Measurements from ENCODE around the gene FGF16.

FGF16 gene

DNA sequence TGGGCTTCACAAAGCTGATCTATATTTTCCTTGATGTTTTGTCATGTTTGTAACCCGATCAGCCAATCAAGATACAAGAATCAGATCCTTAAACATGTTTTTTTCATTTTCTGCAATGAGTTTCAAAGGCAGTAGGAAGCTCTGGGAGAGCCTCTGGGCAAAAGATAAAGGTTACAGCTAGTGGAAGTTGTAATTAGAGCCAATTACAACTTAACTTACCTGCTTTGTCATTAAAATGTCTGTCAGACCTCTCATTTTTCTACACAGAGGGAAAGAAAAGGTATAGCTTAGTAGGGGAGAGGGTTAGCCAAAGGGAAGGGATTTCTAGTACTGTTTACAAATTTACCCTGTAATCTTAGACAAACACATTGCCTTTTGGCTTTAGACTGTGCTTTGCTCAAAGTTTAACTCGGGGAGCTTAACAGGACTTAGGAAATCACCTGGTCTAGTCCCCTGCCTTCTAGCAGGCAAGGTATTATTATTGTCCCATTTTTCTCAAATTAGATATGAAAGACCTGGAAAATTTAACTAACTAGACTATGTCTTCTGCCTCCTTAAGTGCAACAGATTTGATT is 55.8 kb downstream of the FGF16 start:
- H3K27ac ChIP-seq (ENCODE audit: insufficient read depth, low read depth, low read length, poor library complexity, severe bottlenecking), result no peak overlapping the region
- peaks cover under 1% of the 10 kb centered on the region for H3K36me3 ChIP-seq (ENCODE audit: control insufficient read depth, insufficient read depth, low read length)
- 55% methylated on average over 1 of the region's 2 CpGs; no CpG with 5 or more reads in 1 of the 2 experiments for WGBS, 2 experiments
- no peak overlapping the region for H3K4me3 ChIP-seq (ENCODE audit: insufficient read depth, low read depth, low read length)
- H3K4me1 ChIP-seq (ENCODE audit: control insufficient read depth, insufficient read depth, low read length), result no peaks in the 10 kb centered on the region
- H3K27me3 ChIP-seq (ENCODE audit: control insufficient read depth, insufficient read depth, low read length, poor library complexity, severe bottlenecking), result no peaks in the 10 kb centered on the region
- H3K9me3 ChIP-seq (ENCODE audit: control insufficient read depth, low read length), result no peaks in the 10 kb centered on the region

DNA sequence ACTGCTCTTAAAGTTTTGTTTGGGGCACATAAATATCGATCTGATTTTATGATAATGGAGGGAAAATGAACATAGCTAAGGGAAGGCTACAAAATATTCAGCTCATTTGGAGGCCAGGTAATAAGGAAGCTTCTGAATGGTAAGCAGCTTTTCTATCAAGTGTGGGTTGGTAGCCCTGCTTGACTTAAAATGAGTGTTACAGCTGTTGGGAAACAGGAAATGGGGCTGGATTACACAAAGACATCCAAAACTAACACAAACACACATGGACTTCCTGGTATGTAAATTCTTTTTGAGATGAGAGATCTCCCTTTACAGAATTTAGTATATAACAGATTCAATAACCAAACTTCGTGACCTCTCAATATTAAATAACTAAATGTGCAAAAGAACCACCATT is 58.0 kb downstream of the FGF16 start:
- Histone ChIP-seq H3K27ac (ENCODE audit: insufficient read depth, low read depth, low read length, poor library complexity, severe bottlenecking) (no peak overlapping the region), H3K4me1 (ENCODE audit: control insufficient read depth, insufficient read depth, low read length) (no peaks in the 10 kb centered on the region), H3K36me3 (ENCODE audit: control insufficient read depth, insufficient read depth, low read length) (peaks cover 5% of the 10 kb centered on the region), H3K27me3 (ENCODE audit: control insufficient read depth, insufficient read depth, low read length, poor library complexity, severe bottlenecking) (no peaks in the 10 kb centered on the region), H3K4me3 (ENCODE audit: insufficient read depth, low read depth, low read length) (no peak overlapping the region), H3K9me3 (ENCODE audit: control insufficient read depth, low read length) (no peaks in the 10 kb centered on the region)
- WGBS, 2 experiments, result 93 to 94% methylated on average over 1 to 2 of the region's 2 CpGs

Measured in ectodermal cell (in vitro differentiated cells).